HG03175 (cell line): Measurements from ENCODE around the gene ETDA.
"Not testable (repeated sequence)": the region's sequence is repeated elsewhere in the genome, so short reads cannot be mapped to it uniquely, and the experiment has no call there.

Experiments used
- ATAC-seq: cut with Tn5 transposase; IDR thresholded peaks from one replicate; pipeline ENCODE4 v1.9.1; 2021; ENCODE audit warnings: mild to moderate bottlenecking, moderate library complexity; ENCODE audit not compliant: unreplicated experiment

Gene ETDA

GRCh38 chrX:135252011-135252518 is at the start of gene ETDA:
ETDA (plus strand) TSS chrX:135252061; CDS start chrX:135253277, 1,216 bp downstream.
- not testable (repeated sequence) for ATAC-seq

GRCh38 chrX:135206427-135206826 is 45.4 kb upstream of the ETDA start:
- ATAC-seq = not testable (repeated sequence)

- peak; percentile 82 for ATAC-seq
These were observed 38.5 kb upstream of the ETDA start for GRCh38 chrX:135213200-135213844.

GRCh38 chrX:135245989-135246388 is 5.9 kb upstream of the ETDA start:
- not testable (repeated sequence) for ATAC-seq

GRCh38 chrX:135256087-135256684 is 4.3 kb downstream of the ETDA start:
- not testable (repeated sequence) for ATAC-seq

GRCh38 chrX:135256923-135257322 is 5.1 kb downstream of the ETDA start:
- ATAC-seq = no peak

GRCh38 chrX:135257469-135257868 is 5.6 kb downstream of the ETDA start:
- no peak for ATAC-seq

GRCh38 chrX:135260976-135261375 is 9.1 kb downstream of the ETDA start:
- not testable (repeated sequence) for ATAC-seq

- not testable (repeated sequence) for ATAC-seq
These were observed 11.5 kb downstream of the ETDA start for GRCh38 chrX:135263376-135263775.

- ATAC-seq = no peak
These were observed 12.3 kb downstream of the ETDA start for GRCh38 chrX:135264206-135264605.

- ATAC-seq = no peak
These were observed 21.3 kb downstream of the ETDA start for GRCh38 chrX:135273162-135273561.

GRCh38 chrX:135275973-135276372 is 24.1 kb downstream of the ETDA start:
- no peak for ATAC-seq

- no peak for ATAC-seq
These were observed 35.5 kb downstream of the ETDA start for GRCh38 chrX:135287266-135287823.

- peak; percentile 100 for ATAC-seq
These were observed 43.5 kb downstream of the ETDA start for GRCh38 chrX:135295238-135295943.

GRCh38 chrX:135295944-135296305 is 44.1 kb downstream of the ETDA start:
- ATAC-seq = peak; percentile 65

- no peak for ATAC-seq
These were observed 50.5 kb downstream of the ETDA start for GRCh38 chrX:135302269-135302873.
